ENCODE measurements around the gene MED14. TPM values are rescaled to one million over a fixed set of nuclear protein-coding genes. Genes with fewer than 3 reads are reported as not detected.

Gene MED14
- total RNA-seq = 18.2 and 20.8 TPM in 2 replicates

GRCh38 chrX:40735325-40736169 is at the start of gene MED14:
MED14 (minus strand) TSS chrX:40735542; CDS start chrX:40735412, 130 bp downstream.

DNA sequence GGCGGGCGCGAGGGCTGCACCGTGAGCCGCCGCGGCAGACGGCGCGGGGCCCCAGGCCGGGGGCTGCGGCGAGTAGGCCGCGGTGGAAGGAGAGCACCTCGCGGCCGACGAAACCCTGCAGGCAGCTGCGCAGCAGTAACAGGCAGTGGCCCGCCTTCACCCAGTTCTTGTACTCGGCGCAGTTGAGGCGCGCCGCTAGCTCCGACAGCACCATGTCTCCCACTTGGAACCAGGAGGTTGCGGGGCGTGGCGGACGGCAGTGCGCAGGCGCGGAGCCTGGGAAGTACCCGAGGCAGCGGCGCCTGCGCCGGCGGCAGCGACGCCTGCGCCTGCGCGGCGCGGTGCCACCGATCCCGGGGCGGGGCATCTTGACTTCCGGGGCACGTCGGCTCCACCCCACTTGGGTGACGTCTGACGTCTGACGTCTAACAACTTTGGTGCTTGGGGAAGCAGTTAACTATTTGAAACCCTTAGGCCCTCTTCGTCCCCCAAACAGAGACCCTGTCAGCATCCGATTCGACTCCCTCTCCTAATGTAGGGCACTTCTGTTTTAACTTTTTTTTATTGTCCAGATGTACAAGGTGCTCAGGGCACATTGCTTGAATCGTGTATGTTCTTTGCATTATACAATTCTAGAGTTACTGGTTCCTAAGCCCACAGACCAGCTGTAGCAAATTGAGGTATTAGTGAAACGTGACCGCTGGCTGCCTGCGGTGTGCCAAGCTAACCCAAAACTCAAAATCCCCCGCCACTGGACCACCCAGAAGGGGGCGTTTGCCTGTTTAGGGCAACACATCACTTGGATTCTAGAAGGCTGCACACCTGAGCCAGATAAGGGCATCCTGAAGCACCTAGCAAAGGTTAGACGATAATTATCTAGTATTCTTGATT is 87.8 kb downstream of the MED14 start, which contains the start of gene CXorf38:
CXorf38 (minus strand) TSS at position 255 of the 891 bp plus-strand sequence; CDS start at position 214, 41 bp downstream.

DNA sequence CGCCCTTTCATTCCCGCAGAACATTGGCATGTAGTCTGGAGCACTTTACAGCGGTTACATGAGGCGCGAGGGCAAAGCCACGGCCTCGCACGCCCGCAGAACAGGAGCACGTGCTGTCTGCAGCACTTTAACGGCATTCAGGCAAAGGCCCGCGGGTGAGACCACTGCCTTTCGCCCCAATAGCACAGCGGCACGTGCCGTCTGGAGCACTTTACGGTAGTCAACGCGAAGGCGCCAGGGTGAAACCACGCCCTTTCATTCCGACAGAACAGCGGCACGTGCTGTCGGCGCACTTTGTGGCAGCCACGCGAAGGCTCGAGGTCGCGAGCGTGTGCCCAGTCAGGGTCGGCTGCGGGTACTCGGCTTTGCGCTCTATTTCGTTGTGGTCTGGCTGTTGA is 112.2 kb downstream of the MED14 start, which contains the start of gene MPC1L:
MPC1L (plus strand) TSS at position 290 of the 398 bp plus-strand sequence. CDS start 138 bp downstream, outside the sequence.

Other genes starting within 250 kb of the MED14 start
- 75.0 and 94.6 TPM in 2 replicates for gene ATP6AP2, start 154.6 kb downstream of the MED14 start, total RNA-seq
- not detected in 2 replicates for gene MPC1L, start 112.1 kb downstream of the MED14 start, total RNA-seq
- gene CXorf38, start 88.0 kb downstream of the MED14 start, total RNA-seq = 7.1 and 8.1 TPM in 2 replicates

All from placental epithelial cell (primary cell).